K562 (cell line): ENCODE data around the gene ANO8. TPM values are rescaled to one million over a fixed set of nuclear protein-coding genes. Genes with fewer than 3 reads are reported as not detected.

Source experiments
- ATAC-seq: fragments of 200-7000 bp; cut with Tn5 transposase; 3 replicates; pipeline ENCODE4 v1.9.1; 2020; ENCODE audit warnings: moderate library complexity
- BruUV-seq: library from RNA; stranded (reverse); fragments of 400-500 nt; replicated peaks from 2 replicates; lab custom pipeline; 2021; lab: Mats Ljungman, UMichigan
- CTCF ChIA-PET: fragments of 300-600 bp; formaldehyde crosslinking; extraction: SDS; loops from one replicate; lab custom pipeline; 2021; ENCODE audit warnings: low intra/inter-chr PET ratio; lab: Yijun Ruan, JAX
- POLR2A ChIA-PET: fragments of 300-600, 350-650 bp; sonication (Branson Sonifier 250); formaldehyde crosslinking; extraction: SDS; loops from one replicate; lab custom pipeline; 2021; ENCODE audit warnings: antibody characterized with exemption, inconsistent platforms; lab: Yijun Ruan, JAX
- DNase-seq, 4 experiments: peaks; one replicate each; pipeline versions ENCODE4 v3.0.0 to v3.0.0-alpha.2; 2011 to 2018; ENCODE audit warnings: low spot score in 3 of 4, mixed read lengths in 3 of 4; ENCODE audit errors: extremely low read depth in 1 of 4
- FAIRE-seq: peaks from 2 replicates; lab custom pipeline; 2011; peaks lifted over from hg19 to GRCh38; lab: Jason Lieb, UNC
- H2AFZ ChIP-seq: 2 replicates; pipeline ENCODE4 v1.6.0; 2011; ENCODE audit warnings: low read depth, low read length, control low read depth, inconsistent platforms
- H3K27ac ChIP-seq: fragments of 200-600 bp; 3 replicates; pipeline ENCODE4 v1.8.0; 2011; ENCODE audit warnings: low read depth, mild to moderate bottlenecking, control low read depth, inconsistent platforms, low read length, moderate library complexity, mixed read lengths; ENCODE audit errors: extremely low read depth
- H3K27me3 ChIP-seq, 2 experiments: fragments of 300-600 bp in 1 of 2; 2 replicates in 1 of 2; 3 replicates in 1 of 2; pipeline versions ENCODE4 v1.6.0 to v1.8.0; 2011; ENCODE audit warnings: inconsistent platforms in 2 of 2, low read length in 2 of 2, mild to moderate bottlenecking in 1 of 2, mixed read lengths in 1 of 2, moderate library complexity in 1 of 2; ENCODE audit not compliant: control insufficient read depth in 2 of 2, insufficient read depth in 2 of 2
- H3K36me3 ChIP-seq: fragments of 300-600 bp; 3 replicates; pipeline ENCODE4 v1.8.0; 2011; ENCODE audit warnings: mild to moderate bottlenecking, low read length, inconsistent platforms; ENCODE audit not compliant: control insufficient read depth, insufficient read depth
- H3K4me1 ChIP-seq, 2 experiments: fragments of 200-600 bp in 1 of 2; replicated peaks in 1 of 2; 2 replicates in 1 of 2; 3 replicates in 1 of 2; pipeline versions ENCODE4 v1.5.1 to v1.8.0; 2011; ENCODE audit warnings: inconsistent platforms in 2 of 2, low read length in 2 of 2, mild to moderate bottlenecking in 1 of 2, mixed read lengths in 1 of 2, moderate library complexity in 1 of 2; ENCODE audit not compliant: control insufficient read depth in 2 of 2, insufficient read depth in 2 of 2
- H3K4me2 ChIP-seq: 2 replicates; pipeline ENCODE4 v1.6.1; 2011; ENCODE audit warnings: low read length, control low read depth, inconsistent platforms, mixed read lengths; ENCODE audit not compliant: insufficient read depth
- H3K4me3 ChIP-seq: fragments of 200-600 bp; sonication (generic), shearing (Covaris generic); 2 replicates; pipeline ENCODE4 v1.5.1; 2016; ENCODE audit warnings: control low read depth, inconsistent platforms
- H3K79me2 ChIP-seq: fragments of 200-600 bp; 3 replicates; pipeline ENCODE4 v1.8.0; 2011; ENCODE audit warnings: low read length, inconsistent platforms; ENCODE audit not compliant: control insufficient read depth, insufficient read depth
- H3K9ac ChIP-seq, 2 experiments: 2 replicates each; pipeline versions ENCODE4 v1.6.0 to v1.6.1; 2011; ENCODE audit warnings: low read depth in 2 of 2, low read length in 2 of 2, control low read depth in 1 of 2, inconsistent platforms in 1 of 2, mild to moderate bottlenecking in 1 of 2, mixed read lengths in 1 of 2; ENCODE audit not compliant: insufficient read depth in 1 of 2
- H3K9me1 ChIP-seq: one replicate; pipeline ENCODE4 v1.6.0; 2011; ENCODE audit warnings: inconsistent platforms, mild to moderate bottlenecking, low read length, moderate library complexity; ENCODE audit not compliant: control insufficient read depth, insufficient read depth
- H3K9me3 ChIP-seq: replicated peaks from 2 replicates; pipeline ENCODE4 v1.5.1; 2011; ENCODE audit warnings: low read depth, low read length, inconsistent platforms; ENCODE audit not compliant: control insufficient read depth, insufficient read depth
- H4K20me1 ChIP-seq: replicated peaks from 2 replicates; pipeline ENCODE4 v1.6.1; 2011; ENCODE audit warnings: low read length, inconsistent platforms, mixed read lengths; ENCODE audit not compliant: control insufficient read depth, insufficient read depth
- BRD4 ChIP-seq: fragments of 200-600 bp; sonication (generic); IDR thresholded peaks from 2 replicates; pipeline ENCODE4 v1.6.1; 2017; ENCODE audit warnings: inconsistent platforms
- CBFA2T2 ChIP-seq: fragments of 450-650 bp; conservative IDR thresholded peaks from 2 replicates; pipeline ENCODE4 v1.6.1; 2017; ENCODE audit warnings: mild to moderate bottlenecking
- CBX5 ChIP-seq: IDR thresholded peaks from 2 replicates; pipeline ENCODE4 v1.6.1; 2014; ENCODE audit warnings: low read depth, borderline replicate concordance
- HOXB6 ChIP-seq: fragments of 250-450 bp; sonication (Bioruptor Pico); IDR thresholded peaks from 2 replicates; pipeline ENCODE4 v1.5.1; 2022; ENCODE audit warnings: mild to moderate bottlenecking, borderline replicate concordance
- RFX7 ChIP-seq: fragments of 250-450 bp; sonication (Bioruptor Pico); IDR thresholded peaks from 2 replicates; pipeline ENCODE4 v1.5.1; 2021; ENCODE audit warnings: mild to moderate bottlenecking
- SMAD4 ChIP-seq: fragments of 250-450 bp; sonication (Bioruptor Pico); conservative IDR thresholded peaks from 2 replicates; pipeline ENCODE4 v1.8.0; 2021; ENCODE audit warnings: inconsistent platforms, mild to moderate bottlenecking, moderate library complexity
- TAL1 ChIP-seq: fragments of 450-650 bp; IDR thresholded peaks from 2 replicates; pipeline ENCODE4 v1.6.1; 2016; ENCODE audit warnings: mild to moderate bottlenecking
- THRAP3 ChIP-seq: fragments of 450-650 bp; IDR thresholded peaks from 2 replicates; pipeline ENCODE4 v1.6.1; 2016; ENCODE audit warnings: mild to moderate bottlenecking, inconsistent platforms, borderline replicate concordance
- ZEB2 ChIP-seq: fragments of 450-650 bp; IDR thresholded peaks from 2 replicates; pipeline ENCODE4 v1.6.1; 2016
- ZNF584 ChIP-seq: fragments of 200-800 bp; sonication (Bioruptor generic); IDR thresholded peaks from 2 replicates; pipeline ENCODE4 v1.6.1; 2016; ENCODE audit warnings: low read depth, mild to moderate bottlenecking, missing genetic modification characterization, missing compliant biosample characterization
- WGBS: fragments of 100-300 bp; shearing (Covaris generic); methylation state at CpG from one replicate; pipeline ENCODE4 v1.1.6; 2016; ENCODE audit warnings: low coverage, mixed read lengths; ENCODE audit not compliant: insufficient coverage; ENCODE audit errors: missing lambda C conversion rate; 5-methylcytosine and 5-hydroxymethylcytosine counted together
- in situ Hi-C: fragments of 300-500 bp; cut with MboI; formaldehyde crosslinking; loops from 4 replicates; pipeline ENCODE4 v1.15.0; 2018; ENCODE audit warnings: inconsistent platforms, mixed read lengths
- intact Hi-C: fragments of 100-400 bp; cut with micrococcal nuclease; formaldehyde crosslinking; loops from 2 replicates; pipeline ENCODE4 v1.14.2; 2022
- polyA plus RNA-seq, 8 experiments: library from polyadenylated mRNA; depleted of rRNA in 4 of 8; stranded (reverse) in 5 of 8; unstranded in 3 of 8; fragments of >200 nt; fragmentation: Nextera tagmentation in 2 of 8; fragmentation: Illumina TruSeq in 1 of 8; extraction: Ambion mirVana in 2 of 8; extraction: Trizol in 1 of 8; gene quantifications; 2 replicates each; pipeline versions ENCODE4 v1.2.1 to v1.2.3, GENCODE V29; 2011 to 2014; ENCODE audit warnings: inconsistent platforms in 1 of 8, missing spikeins in 1 of 8
- total RNA-seq, 7 experiments: library from RNA; depleted of rRNA in 6 of 7; stranded (reverse); fragments of >200 nt in 6 of 7; fragmentation: Illumina TruSeq in 2 of 7; extraction: Trizol in 2 of 7; gene quantifications; 2 replicates each; pipeline versions ENCODE4 v1.2.1 to v1.2.3, GENCODE V29; 2011 to 2021; ENCODE audit warnings: low replicate concordance in 1 of 7
- TF ChIP-seq, protein P1 (sequence below): fragments of 450-650 bp; formaldehyde crosslinking; IDR thresholded peaks from 2 replicates; pipeline ENCODE4 v1.4.0; 2022; ENCODE audit warnings: missing genetic modification characterization
- TF ChIP-seq, protein P2 (sequence below): fragments of 450-650 bp; IDR thresholded peaks from 2 replicates; pipeline ENCODE4 v1.6.1; 2016

Gene ANO8
- total and polyA plus RNA-seq, 9 of the 15 experiments (the other 6 are each of a cell fraction or from before 2014, with no cell fraction given), result 0.07 to 7.6 (median 2.3) TPM; not detected in 1

GRCh38 chr19:17303940-17304267, 30.8 kb downstream of the ANO8 start:
- no peaks in the 10 kb centered on the region; the same call in 1 of the 2 replicates for H3K9me3 ChIP-seq
- WGBS, result 61% methylated on average over 12 of the region's 12 CpGs
- ATAC-seq, result no peak
- peaks cover 15% of the 10 kb centered on the region for H3K36me3 ChIP-seq
- no peak for DNase-seq
- no TSS peak for BruUV-seq
- peak overlapping the region in 1 of 2 experiments; percentile 47; a peak in 2 of 4 replicates for H3K9ac ChIP-seq
- ChIA-PET POLR2A (interaction anchor here (0.6 to 1.6 kb wide), 6 partner anchors 9 to 273 kb away, joined by 3 to 5 read pairs (median 4); partner anchors contain the start of gene BABAM1), CTCF (interaction anchor here (0.6 to 1.1 kb wide), 2 partner anchors 11 to 87 kb away, joined by 3 to 6 read pairs; no protein-coding TSS in a partner anchor)
- peaks cover 31% of the 10 kb centered on the region for H3K79me2 ChIP-seq
- no peaks in the 10 kb centered on the region for H3K27me3 ChIP-seq
- TF ChIP-seq RFX7 (CRISPR knock-in tag) (no peak), BRD4 (no peak), HOXB6 (no peak), ZNF584 (CRISPR knock-in tag) (no peak), TAL1 (no peak), SMAD4 (CRISPR knock-in tag) (no peak), CBX5 (no peak), THRAP3 (no peak), ZEB2 (no peak), CBFA2T2 (no peak)
- TF ChIP-seq, protein P1, sequence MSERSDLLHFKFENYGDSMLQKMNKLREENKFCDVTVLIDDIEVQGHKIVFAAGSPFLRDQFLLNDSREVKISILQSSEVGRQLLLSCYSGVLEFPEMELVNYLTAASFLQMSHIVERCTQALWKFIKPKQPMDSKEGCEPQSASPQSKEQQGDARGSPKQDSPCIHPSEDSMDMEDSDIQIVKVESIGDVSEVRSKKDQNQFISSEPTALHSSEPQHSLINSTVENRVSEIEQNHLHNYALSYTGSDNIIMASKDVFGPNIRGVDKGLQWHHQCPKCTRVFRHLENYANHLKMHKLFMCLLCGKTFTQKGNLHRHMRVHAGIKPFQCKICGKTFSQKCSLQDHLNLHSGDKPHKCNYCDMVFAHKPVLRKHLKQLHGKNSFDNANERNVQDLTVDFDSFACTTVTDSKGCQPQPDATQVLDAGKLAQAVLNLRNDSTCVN (CRISPR knock-in tag), result no peak
- TF ChIP-seq, protein P2, sequence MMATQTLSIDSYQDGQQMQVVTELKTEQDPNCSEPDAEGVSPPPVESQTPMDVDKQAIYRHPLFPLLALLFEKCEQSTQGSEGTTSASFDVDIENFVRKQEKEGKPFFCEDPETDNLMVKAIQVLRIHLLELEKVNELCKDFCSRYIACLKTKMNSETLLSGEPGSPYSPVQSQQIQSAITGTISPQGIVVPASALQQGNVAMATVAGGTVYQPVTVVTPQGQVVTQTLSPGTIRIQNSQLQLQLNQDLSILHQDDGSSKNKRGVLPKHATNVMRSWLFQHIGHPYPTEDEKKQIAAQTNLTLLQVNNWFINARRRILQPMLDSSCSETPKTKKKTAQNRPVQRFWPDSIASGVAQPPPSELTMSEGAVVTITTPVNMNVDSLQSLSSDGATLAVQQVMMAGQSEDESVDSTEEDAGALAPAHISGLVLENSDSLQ, result no peak
- H3K9me1 ChIP-seq, result no peaks in the 10 kb centered on the region
- peak overlapping the region; percentile 62 for H3K4me2 ChIP-seq
- peak overlapping the region; percentile 84 for H2AFZ ChIP-seq
- no peak overlapping the region for H3K4me3 ChIP-seq
- peaks cover 26 to 64% of the 10 kb centered on the region in 2 experiments; a peak in 4 of 5 replicates for H3K4me1 ChIP-seq
- FAIRE-seq, result no peak
- no peaks in the 10 kb centered on the region for H4K20me1 ChIP-seq
- in situ Hi-C loops, result no loop called here
- intact Hi-C loops, result no loop called here
- peak overlapping the region; percentile 32 for H3K27ac ChIP-seq
